SK-N-SH treated with all-trans-retinoic acid at 6 μM for 48 hours (cell line): ENCODE measurements around the gene IQCH.

Experiments used
- ATAC-seq: fragments of 200-7000 bp; cut with Tn5 transposase; 3 replicates; pipeline ENCODE4 v1.9.1; 2020; ENCODE audit warnings: mild to moderate bottlenecking, moderate library complexity
- ARNTL ChIP-seq: fragments of 450-650 bp; formaldehyde crosslinking; IDR thresholded peaks from 2 replicates; pipeline ENCODE4 v1.5.0; 2020; ENCODE audit warnings: low read depth, mild to moderate bottlenecking, moderate library complexity, borderline replicate concordance
- BACH2 ChIP-seq: fragments of 250-450 bp; sonication (Bioruptor Pico); IDR thresholded peaks from 2 replicates; pipeline ENCODE4 v1.9.0; 2021; ENCODE audit warnings: mild to moderate bottlenecking, borderline replicate concordance
- CREB5 ChIP-seq: fragments of 250-450 bp; sonication (Bioruptor Pico); IDR thresholded peaks from 2 replicates; pipeline ENCODE4 v1.5.1; 2020; ENCODE audit warnings: low read depth, mild to moderate bottlenecking, moderate library complexity
- ESRRG ChIP-seq: fragments of 250-450 bp; sonication (Bioruptor Pico); IDR thresholded peaks from 2 replicates; pipeline ENCODE4 v1.6.1; 2021; ENCODE audit warnings: mild to moderate bottlenecking
- GLIS3 ChIP-seq: fragments of 250-450 bp; sonication (Bioruptor Pico); IDR thresholded peaks from 2 replicates; pipeline ENCODE4 v1.5.0; 2020; ENCODE audit warnings: mild to moderate bottlenecking, moderate library complexity
- ISL1 ChIP-seq: fragments of 250-450 bp; sonication (Bioruptor Pico); IDR thresholded peaks from 2 replicates; pipeline ENCODE4 v2.1.2; 2022; ENCODE audit warnings: mild to moderate bottlenecking, moderate library complexity
- OSR1 ChIP-seq: fragments of 250-450 bp; sonication (Bioruptor Pico); IDR thresholded peaks from 2 replicates; pipeline ENCODE4 v1.8.0; 2022; ENCODE audit warnings: moderate library complexity, mild to moderate bottlenecking, inconsistent platforms
- PPARA ChIP-seq: fragments of 250-450 bp; sonication (Bioruptor Pico); IDR thresholded peaks from 2 replicates; pipeline ENCODE4 v1.5.0; 2020; ENCODE audit warnings: mild to moderate bottlenecking, borderline replicate concordance
- RARB ChIP-seq: fragments of 250-450 bp; sonication (Bioruptor Pico); IDR thresholded peaks from 2 replicates; pipeline ENCODE4 v1.8.0; 2021; ENCODE audit warnings: mild to moderate bottlenecking, moderate library complexity
- SNAI2 ChIP-seq: fragments of 250-450 bp; sonication (Bioruptor Pico); IDR thresholded peaks from 2 replicates; pipeline ENCODE4 v1.5.0; 2020; ENCODE audit warnings: mild to moderate bottlenecking, moderate library complexity
- TSHZ2 ChIP-seq: fragments of 250-450 bp; sonication (Bioruptor Pico); IDR thresholded peaks from 2 replicates; pipeline ENCODE4 v1.5.0; 2020; ENCODE audit warnings: mild to moderate bottlenecking, moderate library complexity
- ZC3H10 ChIP-seq: fragments of 250-450 bp; sonication (Bioruptor Pico); IDR thresholded peaks from 2 replicates; pipeline ENCODE4 v1.5.1; 2021; ENCODE audit warnings: mild to moderate bottlenecking, moderate library complexity
- ZNF565 ChIP-seq: fragments of 450-650 bp; formaldehyde crosslinking; conservative IDR thresholded peaks from 2 replicates; pipeline ENCODE4 v1.5.0; 2020; ENCODE audit warnings: low read depth, mild to moderate bottlenecking, moderate library complexity
- ZNF70 ChIP-seq: fragments of 450-650 bp; formaldehyde crosslinking; IDR thresholded peaks from 2 replicates; pipeline ENCODE4 v1.5.0; 2020; ENCODE audit warnings: mild to moderate bottlenecking, moderate library complexity
- ZNF8 ChIP-seq: fragments of 450-650 bp; formaldehyde crosslinking; IDR thresholded peaks from 2 replicates; pipeline ENCODE4 v1.5.0; 2020; ENCODE audit warnings: mild to moderate bottlenecking, moderate library complexity
- TF ChIP-seq, protein P1 (sequence below): fragments of 250-450 bp; sonication (Bioruptor Pico); IDR thresholded peaks from 2 replicates; pipeline ENCODE4 v1.5.1; 2021; ENCODE audit warnings: mild to moderate bottlenecking, moderate library complexity
- TF ChIP-seq, protein P2 (sequence below): fragments of 250-450 bp; sonication (Bioruptor Pico); IDR thresholded peaks from 2 replicates; pipeline ENCODE4 v1.8.0; 2021; ENCODE audit warnings: low read depth, mild to moderate bottlenecking, moderate library complexity, borderline replicate concordance
- TF ChIP-seq, protein P3 (sequence below): fragments of 250-450 bp; sonication (Bioruptor Pico); IDR thresholded peaks from 2 replicates; pipeline ENCODE4 v1.8.0; 2020; ENCODE audit warnings: mild to moderate bottlenecking, moderate library complexity, borderline replicate concordance

Gene IQCH

GRCh38 chr15:67212684-67213367 lies 41.8 kb upstream of the IQCH start:
- ATAC-seq = peak; percentile 62
- peak; percentile 55 for TF ChIP-seq ISL1
- TF ChIP-seq, protein P1, sequence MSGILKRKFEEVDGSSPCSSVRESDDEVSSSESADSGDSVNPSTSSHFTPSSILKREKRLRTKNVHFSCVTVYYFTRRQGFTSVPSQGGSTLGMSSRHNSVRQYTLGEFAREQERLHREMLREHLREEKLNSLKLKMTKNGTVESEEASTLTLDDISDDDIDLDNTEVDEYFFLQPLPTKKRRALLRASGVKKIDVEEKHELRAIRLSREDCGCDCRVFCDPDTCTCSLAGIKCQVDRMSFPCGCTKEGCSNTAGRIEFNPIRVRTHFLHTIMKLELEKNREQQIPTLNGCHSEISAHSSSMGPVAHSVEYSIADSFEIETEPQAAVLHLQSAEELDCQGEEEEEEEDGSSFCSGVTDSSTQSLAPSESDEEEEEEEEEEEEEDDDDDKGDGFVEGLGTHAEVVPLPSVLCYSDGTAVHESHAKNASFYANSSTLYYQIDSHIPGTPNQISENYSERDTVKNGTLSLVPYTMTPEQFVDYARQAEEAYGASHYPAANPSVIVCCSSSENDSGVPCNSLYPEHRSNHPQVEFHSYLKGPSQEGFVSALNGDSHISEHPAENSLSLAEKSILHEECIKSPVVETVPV (CRISPR knock-in tag) = no peak

DNA sequence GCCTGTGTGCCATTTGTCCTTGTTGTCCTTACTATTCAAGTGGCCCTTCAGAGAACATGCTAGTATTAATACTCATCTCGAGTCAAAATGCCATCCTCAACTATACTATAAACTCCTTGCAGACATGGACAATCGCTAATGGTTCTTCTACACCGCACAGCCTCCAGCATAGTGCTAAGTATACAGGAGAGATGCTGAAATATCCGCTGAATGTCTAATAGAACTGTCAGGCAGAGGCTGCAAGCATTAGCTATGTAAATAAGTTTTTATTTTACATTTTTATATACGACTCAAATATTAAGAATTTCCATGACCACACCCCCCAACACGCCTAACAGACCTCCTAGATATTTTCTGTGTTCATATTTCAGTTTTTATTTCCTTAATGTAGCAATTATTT lies 39.5 kb upstream of the IQCH start:
- ATAC-seq = no peak
- no peak for TF ChIP-seq CREB5 (CRISPR knock-in tag)
- no peak for TF ChIP-seq SNAI2 (CRISPR knock-in tag)

GRCh38 chr15:67216859-67217258 lies 37.7 kb upstream of the IQCH start:
- ATAC-seq = no peak
- TF ChIP-seq ZNF70 (CRISPR knock-in tag) (no peak), CREB5 (CRISPR knock-in tag) (no peak), TSHZ2 (no peak), ESRRG (CRISPR knock-in tag) (no peak)
- TF ChIP-seq, protein P2, sequence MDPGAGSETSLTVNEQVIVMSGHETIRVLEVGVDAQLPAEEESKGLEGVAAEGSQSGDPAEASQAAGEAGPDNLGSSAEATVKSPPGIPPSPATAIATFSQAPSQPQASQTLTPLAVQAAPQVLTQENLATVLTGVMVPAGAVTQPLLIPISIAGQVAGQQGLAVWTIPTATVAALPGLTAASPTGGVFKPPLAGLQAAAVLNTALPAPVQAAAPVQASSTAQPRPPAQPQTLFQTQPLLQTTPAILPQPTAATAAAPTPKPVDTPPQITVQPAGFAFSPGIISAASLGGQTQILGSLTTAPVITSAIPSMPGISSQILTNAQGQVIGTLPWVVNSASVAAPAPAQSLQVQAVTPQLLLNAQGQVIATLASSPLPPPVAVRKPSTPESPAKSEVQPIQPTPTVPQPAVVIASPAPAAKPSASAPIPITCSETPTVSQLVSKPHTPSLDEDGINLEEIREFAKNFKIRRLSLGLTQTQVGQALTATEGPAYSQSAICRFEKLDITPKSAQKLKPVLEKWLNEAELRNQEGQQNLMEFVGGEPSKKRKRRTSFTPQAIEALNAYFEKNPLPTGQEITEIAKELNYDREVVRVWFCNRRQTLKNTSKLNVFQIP (CRISPR knock-in tag) = no peak

GRCh38 chr15:67218428-67218827 lies 36.2 kb upstream of the IQCH start:
- no peak for ATAC-seq
- TF ChIP-seq ARNTL (CRISPR knock-in tag) (no peak), BACH2 (no peak), GLIS3 (no peak), ZC3H10 (no peak), OSR1 (CRISPR knock-in tag) (no peak), SNAI2 (CRISPR knock-in tag) (no peak), ZNF565 (CRISPR knock-in tag) (no peak), PPARA (CRISPR knock-in tag) (no peak), ZNF70 (CRISPR knock-in tag) (no peak), TSHZ2 (no peak), ZNF8 (no peak), RARB (no peak)
- TF ChIP-seq, protein P2 (CRISPR knock-in tag) = no peak
- TF ChIP-seq, protein P1 (CRISPR knock-in tag) = no peak
- TF ChIP-seq, protein P3, sequence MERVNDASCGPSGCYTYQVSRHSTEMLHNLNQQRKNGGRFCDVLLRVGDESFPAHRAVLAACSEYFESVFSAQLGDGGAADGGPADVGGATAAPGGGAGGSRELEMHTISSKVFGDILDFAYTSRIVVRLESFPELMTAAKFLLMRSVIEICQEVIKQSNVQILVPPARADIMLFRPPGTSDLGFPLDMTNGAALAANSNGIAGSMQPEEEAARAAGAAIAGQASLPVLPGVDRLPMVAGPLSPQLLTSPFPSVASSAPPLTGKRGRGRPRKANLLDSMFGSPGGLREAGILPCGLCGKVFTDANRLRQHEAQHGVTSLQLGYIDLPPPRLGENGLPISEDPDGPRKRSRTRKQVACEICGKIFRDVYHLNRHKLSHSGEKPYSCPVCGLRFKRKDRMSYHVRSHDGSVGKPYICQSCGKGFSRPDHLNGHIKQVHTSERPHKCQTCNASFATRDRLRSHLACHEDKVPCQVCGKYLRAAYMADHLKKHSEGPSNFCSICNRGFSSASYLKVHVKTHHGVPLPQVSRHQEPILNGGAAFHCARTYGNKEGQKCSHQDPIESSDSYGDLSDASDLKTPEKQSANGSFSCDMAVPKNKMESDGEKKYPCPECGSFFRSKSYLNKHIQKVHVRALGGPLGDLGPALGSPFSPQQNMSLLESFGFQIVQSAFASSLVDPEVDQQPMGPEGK (CRISPR knock-in tag) = no peak
